Stimulated activated CD4-positive, alpha-beta T cell treated with anti-CD3 and anti-CD28 coated beads, Interleukin-12 subunit alpha, Interleukin-12 subunit beta, amount 100 ng/mL, for 24 hours (primary cell): ENCODE results near the gene SELENOH.
A peak's percentile ranks its signal among the peaks of the same experiment; 100 is the strongest.

Source experiments
- DNase-seq, 2 experiments: peaks; one replicate each; pipeline ENCODE4 v3.0.0-alpha.2; 2020; ENCODE audit warnings: low read depth in 2 of 2

Gene SELENOH

DNA sequence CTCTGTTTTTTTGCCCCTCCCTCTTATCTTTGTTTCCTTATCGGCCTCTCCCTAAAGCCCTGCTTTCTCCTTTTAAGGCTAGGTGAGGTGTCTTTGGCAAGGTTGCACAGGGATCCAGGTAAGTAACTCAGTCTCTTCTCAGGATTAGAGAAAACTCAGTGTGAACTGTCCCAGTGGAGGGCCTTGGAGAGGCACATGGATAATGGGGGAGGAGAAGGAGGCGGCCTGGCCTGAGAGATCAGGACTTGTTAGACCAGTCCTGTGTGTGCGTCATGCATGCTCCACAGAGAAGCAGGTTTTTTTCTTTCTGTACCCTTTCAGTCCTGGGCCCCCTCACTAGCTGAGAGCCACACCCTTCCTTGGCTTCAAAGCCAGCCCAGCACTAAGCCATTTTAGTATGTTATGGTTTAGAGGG is 40.2 kb downstream of the SELENOH start:
- no peak for DNase-seq

DNA sequence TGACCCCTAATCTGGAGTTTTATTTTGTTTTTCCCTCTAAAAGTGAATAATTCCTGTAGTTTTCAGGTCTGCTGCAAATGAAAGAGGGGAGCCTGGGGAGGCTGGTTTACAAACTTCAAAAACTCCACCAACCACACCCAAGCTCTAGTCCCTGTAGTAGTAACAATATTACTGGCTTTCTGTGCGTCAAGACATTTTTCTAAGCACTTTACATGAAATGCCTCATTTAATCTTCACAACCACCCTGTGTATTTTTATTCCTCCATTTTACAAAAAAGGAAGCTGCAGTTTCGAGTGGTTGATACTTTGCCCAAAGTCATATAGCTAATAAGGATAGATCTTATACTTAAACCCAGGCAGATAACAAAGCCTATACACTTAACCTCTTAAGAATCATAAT is 43.8 kb downstream of the SELENOH start:
- no peak for DNase-seq

DNA sequence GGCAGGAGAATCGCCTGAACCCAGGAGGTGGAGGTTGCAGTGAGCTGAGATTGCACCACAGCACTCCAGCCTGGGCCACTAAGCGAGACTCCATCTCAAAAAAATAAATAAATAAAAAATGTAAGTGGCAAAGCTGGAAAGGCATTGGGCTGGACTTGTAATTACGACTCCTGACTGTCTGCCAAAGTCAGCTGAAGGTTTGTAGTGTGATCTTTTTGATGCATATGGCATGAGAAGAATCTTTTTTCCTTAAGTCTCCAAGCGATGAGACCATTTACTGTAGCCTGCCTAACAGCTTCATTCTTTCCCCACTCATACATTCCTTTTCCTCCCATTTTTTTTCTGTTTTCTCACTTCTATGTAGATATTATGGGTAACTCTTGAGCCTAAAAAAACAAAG is 45.1 kb downstream of the SELENOH start:
- DNase-seq: no peak

DNA sequence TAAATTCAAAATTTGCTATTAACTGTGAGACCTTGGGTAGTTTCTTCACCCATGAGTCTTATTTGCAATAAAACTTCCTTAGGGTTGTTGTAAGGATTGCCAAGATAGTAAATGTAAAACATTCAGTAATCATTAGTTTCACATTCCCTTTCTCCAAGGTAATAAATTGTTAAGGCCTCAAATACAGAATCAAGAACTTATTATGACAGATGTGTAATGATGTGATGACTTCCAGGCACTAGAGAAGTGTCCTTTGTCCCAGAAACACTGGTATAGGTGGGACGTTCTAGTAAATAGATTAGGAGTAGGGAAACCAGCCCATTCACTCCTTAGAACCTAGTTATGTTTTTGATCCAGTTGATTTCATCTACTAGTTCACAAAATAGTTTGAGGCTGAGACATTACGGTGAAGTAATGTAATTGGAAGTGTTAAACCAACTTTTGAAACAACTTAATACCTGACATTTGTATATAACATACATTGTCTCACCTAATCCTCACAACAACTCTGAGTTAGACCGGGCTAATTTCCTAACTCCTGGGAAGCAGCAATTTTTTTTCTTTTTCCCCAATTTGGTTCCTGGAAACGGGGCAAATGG is 45.8 kb downstream of the SELENOH start:
- DNase-seq: no peak

DNA sequence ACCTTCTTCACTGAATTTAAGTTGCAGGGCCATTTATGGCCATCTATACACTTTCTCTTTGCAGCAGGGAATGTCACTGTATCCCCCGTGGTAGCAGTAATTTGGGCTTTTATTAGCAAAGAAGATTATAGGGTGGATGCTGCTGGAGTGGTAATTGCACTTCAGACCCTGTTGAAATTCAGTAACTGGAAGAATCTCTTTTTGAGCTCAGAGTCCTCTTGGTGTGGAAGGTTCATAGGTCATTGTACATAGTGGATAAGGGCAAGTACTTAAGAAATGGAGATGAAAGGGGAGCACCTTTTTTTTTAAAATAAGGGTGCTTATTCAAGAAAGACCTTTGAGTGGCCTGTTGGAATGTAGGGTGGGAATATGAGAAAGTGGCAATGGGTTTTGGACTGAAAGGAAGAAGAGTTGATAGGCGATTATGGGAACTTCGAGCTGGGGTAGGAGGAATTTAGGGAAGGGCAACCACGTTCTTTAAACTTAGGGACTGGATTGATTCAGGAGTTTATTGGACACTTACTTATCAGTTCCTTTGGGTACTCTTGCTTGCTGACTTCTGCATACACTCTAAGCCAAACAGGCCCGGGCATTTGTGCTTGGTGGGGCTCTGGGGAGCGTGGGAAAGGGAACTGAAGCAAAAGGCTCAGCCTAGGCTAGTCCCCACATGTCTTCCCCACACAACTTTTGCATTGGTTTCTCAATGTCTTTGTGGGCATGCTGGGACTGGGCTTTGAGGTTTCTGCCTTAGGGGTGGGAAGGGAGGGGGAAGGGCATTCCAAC is 46.8 kb downstream of the SELENOH start:
- DNase-seq: no peak

DNA sequence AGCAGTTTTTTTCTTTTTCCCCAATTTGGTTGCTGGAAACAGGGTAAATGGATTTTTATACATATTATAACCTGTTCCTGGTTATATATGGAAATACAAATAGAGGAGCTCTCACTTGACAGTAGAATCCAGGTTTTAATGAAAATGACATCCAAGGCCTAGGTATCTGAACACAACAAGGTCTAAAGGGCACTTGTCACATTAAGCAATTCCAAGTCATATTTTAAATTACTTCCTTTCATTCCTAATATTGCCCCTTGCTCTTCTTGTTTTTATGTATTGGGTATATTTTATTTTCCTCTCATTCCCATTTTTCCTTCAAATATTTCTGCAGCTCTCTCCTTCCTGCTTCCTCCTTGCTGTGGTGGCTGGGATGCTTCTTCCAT is 47.4 kb downstream of the SELENOH start:
- DNase-seq: no peak

DNA sequence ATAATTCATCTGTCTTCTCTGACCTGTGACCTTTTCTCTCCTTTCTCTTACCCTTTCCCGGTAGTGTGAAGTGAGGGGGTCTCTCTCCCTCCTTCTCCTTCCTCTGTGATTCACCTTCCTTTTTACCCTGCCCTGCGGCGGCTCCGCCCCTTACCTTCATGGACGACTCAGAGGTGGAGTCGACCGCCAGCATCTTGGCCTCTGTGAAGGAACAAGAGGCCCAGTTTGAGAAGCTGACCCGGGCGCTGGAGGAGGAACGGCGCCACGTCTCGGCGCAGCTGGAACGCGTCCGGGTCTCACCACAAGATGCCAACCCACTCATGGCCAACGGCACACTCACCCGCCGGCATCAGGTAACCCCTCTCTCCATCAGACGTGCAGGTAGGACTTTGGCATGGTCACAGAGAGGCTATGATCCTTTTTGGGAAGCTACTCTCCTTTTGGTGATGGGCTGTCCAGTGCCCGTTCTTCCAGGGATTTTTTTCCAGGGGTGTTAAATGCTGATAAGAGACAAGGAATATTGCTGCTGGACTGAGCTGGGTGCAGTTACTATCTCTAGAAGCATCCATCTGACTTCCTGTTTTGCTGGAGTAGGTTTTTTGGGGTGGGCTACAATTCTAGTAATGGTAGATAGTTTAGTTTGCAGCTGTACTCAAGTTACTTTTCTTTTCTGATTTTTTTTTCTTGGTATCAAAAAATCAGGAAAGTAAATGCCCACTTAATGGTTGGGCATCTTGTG is 50.2 kb downstream of the SELENOH start:
- DNase-seq: no peak

DNA sequence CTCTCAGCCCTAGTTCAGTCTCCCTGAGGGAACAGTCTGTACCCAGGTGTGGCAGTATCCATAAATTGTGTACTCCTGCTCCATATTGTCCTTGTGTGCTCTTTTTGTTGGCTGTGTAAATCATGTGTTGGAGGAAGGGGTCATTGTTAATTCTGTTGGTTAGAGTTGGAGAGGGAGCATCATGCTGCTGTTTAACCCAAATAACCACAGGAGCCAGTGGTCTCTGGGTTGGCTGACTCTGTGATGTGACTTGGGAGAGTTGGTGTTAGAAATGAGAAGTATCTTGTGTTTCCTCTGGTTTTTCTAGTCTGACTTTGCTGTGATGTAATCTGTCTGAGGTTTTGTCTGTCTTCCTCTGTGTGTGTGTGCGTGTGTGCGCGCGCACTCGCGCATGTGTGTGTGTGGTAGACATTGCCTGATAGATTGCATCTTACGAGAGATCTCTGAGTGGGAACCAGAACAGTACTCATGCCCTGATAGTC is 50.8 kb downstream of the SELENOH start:
- peak; percentile 55 to 56 for DNase-seq

DNA sequence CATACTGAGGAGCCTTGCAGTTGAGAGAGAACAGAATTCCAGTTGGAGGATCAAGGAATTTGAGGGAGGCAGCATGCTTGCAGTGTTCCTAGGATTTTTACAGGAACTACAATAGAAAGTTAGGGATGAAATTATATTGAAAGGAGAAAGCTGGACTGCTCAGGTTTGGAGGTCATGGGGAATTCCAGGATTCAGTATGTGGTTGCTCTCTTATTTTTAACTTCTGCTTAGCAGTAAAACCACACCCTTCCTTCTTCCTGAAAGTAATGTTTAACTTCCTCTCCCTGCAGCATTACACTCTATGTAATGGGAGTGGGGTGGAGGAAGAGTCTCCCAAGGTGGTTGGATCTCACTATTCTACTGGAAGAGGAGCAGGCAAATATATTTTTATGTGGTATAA is 51.6 kb downstream of the SELENOH start:
- no peak for DNase-seq
